Fibroblast of skin of left quadriceps (primary cell): Measurements from ENCODE around the gene TUBB6.

ENCODE experiments used
- DNase-seq, 2 experiments: peaks; one replicate each; pipeline ENCODE4 v3.0.0-alpha.2; 2013; ENCODE audit warnings: low read depth in 2 of 2

TUBB6 gene

GRCh38 chr18:12291161-12291560 is 16.9 kb upstream of the TUBB6 start:
- DNase-seq, result no peak

- no peak for DNase-seq
These were observed 16.4 kb upstream of the TUBB6 start for GRCh38 chr18:12291690-12292089.

DNA sequence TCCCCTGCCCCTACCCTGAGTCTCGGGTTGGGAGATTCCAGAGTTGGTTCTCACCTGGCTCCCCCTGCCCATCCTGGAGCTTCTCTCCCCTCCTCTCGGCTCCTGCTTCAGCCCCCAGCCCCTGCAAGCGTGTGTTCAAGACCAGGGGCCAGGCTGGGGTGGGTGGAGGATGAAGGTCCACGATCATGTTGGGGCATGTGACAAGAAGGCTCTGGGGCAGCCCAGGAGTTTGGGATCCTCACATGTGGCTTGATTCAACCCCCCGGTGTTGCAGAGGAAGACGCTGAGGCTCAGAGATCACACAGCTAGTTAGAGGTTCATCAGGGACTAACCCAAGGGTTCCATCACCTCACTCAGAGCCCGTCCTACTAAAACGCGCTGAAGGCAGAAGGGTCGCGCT is 14.2 kb upstream of the TUBB6 start:
- DNase-seq, result no peak

- DNase-seq, result no peak
These were observed 12.5 kb upstream of the TUBB6 start for GRCh38 chr18:12295389-12296086.

DNA sequence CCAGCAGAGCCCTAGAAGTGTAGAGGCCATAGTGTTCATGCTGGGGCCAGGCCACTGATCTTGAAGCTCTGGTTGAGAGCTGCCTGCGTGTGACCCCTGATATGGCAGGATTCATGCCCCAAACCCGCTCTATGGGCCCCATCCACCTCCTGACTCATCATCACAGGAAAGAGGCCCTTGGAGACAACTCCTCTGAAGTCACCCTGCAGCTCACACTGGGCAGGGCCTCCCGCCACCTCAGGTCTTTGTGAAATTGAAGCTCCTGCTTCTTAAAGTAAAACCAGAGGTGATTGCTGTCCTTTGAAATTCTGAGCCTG is 12.0 kb upstream of the TUBB6 start:
- no peak for DNase-seq

GRCh38 chr18:12296457-12296856 is 11.6 kb upstream of the TUBB6 start:
- no peak for DNase-seq

DNA sequence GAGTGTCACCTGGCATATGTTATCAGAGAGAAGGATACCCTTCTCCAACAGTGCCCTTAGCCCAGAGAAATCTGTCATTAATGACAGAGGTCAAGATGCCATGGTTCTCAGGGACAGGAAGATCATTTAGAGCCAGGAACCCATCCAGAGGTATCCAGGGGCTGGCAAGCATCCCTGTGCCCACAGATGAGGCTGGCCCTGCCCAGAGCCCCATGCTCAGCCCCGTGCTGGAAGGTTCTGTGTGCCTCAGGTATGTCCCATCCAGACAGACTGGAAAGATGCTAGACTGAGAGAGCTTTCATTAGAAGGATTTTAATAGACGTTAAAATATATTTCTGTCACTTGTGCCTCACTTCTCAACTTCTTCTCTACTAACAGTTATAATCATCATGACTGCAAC is 8.2 kb upstream of the TUBB6 start:
- no peak for DNase-seq

DNA sequence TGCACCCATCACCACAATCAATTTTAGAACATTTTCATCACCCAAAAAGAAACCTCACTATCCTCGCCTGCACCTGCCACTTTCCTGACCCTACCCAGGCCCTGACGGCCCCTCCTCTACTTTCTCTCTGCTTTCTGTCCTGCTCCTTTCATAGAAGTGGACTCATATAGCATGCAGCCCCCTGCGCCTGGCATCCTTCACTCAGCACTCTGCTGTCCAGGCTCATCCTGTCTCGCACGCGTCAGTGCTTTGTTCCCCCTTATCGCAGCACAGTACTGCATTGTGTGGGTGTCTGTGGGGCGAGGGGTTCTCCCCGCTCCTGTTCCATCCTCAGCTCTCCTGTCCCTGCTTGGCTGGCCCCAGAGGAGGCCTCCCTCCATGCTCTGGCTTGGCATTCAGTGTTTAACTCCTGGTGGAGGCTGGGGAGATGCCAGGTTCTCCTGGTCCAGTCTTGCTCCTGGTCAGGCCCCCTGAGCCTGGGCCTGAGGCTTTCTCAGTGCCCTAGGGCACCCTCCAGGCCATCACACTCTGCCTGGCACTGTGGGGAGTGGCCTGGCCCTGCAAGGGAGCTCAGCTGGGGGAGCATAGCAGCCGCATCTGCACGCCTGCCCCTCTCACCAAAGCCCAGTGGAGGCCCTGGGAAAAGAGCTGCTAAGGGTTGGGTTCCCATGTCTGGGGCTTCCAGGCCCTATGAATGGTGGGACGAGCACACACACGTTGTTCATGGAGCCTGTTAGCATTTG is 6.6 kb upstream of the TUBB6 start:
- no peak for DNase-seq

GRCh38 chr18:12302391-12303147 is 5.5 kb upstream of the TUBB6 start:
- no peak for DNase-seq

GRCh38 chr18:12304351-12305210 is 3.5 kb upstream of the TUBB6 start:
- no peak for DNase-seq

GRCh38 chr18:12305211-12305610 is 2.8 kb upstream of the TUBB6 start:
- no peak for DNase-seq

GRCh38 chr18:12305930-12306629 is 2.0 kb upstream of the TUBB6 start:
- no peak for DNase-seq

GRCh38 chr18:12306752-12307700 is 1.0 kb upstream of the TUBB6 start:
- DNase-seq, result peak in 1 of 2 experiments; percentile 37

- DNase-seq, result peak; percentile 54
These were observed 502 bp downstream of the TUBB6 start for GRCh38 chr18:12308386-12309100.

DNA sequence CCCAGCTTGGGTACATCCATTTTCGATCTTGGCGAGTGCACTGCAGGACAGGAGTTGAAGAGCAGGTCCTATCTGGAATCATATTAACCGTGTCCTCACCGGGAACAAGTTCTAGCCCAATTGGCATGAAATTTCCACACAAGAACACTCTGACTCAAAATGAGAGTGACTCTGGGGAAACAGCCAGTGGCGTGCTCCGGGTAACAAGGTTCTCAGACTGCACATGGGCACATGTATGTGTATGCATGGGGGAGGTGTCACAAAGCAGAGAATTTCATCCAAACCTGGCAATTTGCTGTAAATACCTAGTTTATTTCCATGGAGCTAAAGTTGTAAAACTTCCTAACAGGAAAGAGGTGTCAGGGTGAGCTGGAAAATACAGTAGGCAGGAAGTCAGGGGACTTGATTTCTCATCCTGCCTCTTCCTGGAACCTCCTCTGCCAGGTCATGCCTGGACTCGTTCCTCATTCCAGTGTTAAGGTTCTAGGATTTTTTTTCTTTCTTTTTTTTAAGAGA is 1.7 kb downstream of the TUBB6 start:
- no peak for DNase-seq

DNA sequence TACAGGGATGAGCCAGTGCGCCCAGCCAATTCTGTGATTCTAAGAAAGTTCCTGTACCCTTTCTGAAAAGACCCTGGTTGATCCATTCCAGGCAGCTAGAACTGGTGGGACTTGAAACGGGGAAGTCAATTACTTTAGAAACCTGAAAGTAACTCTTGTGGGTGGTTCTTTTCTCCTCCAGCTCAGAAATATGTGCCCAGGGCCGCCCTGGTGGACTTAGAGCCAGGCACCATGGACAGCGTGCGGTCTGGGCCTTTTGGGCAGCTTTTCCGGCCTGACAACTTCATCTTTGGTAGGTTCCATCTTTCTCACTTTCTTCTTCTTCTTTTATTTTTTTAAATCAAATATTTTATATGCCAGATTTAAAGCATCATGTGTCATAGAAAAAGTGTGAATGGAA is 2.7 kb downstream of the TUBB6 start:
- DNase-seq, result no peak

DNA sequence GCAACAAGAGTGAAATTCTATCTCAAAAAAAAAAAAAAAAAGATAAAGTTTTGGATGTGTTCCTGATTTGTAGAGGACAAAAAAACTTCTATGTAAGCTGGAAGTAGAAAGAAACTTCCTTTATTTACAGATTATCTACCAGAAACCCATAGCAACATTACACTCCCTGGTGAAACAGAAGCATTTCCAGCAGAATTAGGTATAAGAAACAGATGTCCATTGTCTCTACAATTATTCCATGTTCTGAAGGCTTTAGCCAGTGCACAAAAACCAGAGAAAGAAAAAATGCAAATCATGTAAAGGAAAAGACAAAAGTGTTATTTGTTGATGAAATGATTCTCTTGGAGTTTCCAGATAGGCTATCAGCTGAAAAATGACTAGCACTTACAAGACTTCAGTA is 4.9 kb downstream of the TUBB6 start:
- DNase-seq, result no peak

- no peak for DNase-seq
These were observed 5.6 kb downstream of the TUBB6 start for GRCh38 chr18:12313530-12314245.
